Erythroblast (primary cell): ENCODE measurements around the gene NBEA.

Experiments
- GATA1 ChIP-seq: IDR thresholded peaks from 2 replicates; pipeline ENCODE4 v1.6.1; 2011; ENCODE audit warnings: low read depth, mild to moderate bottlenecking, control low read depth, low read length, moderate library complexity
- POLR2A ChIP-seq: IDR thresholded peaks from 2 replicates; pipeline ENCODE4 v1.6.1; 2011; ENCODE audit warnings: mild to moderate bottlenecking, low read length

GRCh38 chr13:35393886-35394285, 451.8 kb downstream of the NBEA start:
- no peak for TF ChIP-seq POLR2A
- TF ChIP-seq GATA1, result no peak
